Neural cell (in vitro differentiated cells): ENCODE results near the gene CKMT2. TPM values are rescaled to one million over a fixed set of nuclear protein-coding genes. Genes with fewer than 3 reads are reported as not detected.

Source experiments
- H2AFZ ChIP-seq: fragments of 200-600, 300-800 bp; sonication (generic), shearing (Covaris generic); 2 replicates; pipeline ENCODE4 v1.6.0; 2014; ENCODE audit warnings: low read depth, mild to moderate bottlenecking, antibody characterized with exemption, low read length, moderate library complexity
- H3F3A ChIP-seq: fragments of 200-600 bp; shearing (Covaris generic); 2 replicates; pipeline ENCODE4 v1.6.1; 2016; ENCODE audit warnings: mild to moderate bottlenecking, moderate library complexity, mixed read lengths, antibody characterized with exemption, low read length; ENCODE audit not compliant: insufficient read depth, poor library complexity, severe bottlenecking
- H3K27ac ChIP-seq: fragments of 200-600, 300-800 bp; sonication (generic), shearing (Covaris generic); 2 replicates; pipeline ENCODE4 v1.5.1; 2014; ENCODE audit warnings: mild to moderate bottlenecking, low read length, moderate library complexity
- H3K27me3 ChIP-seq: fragments of 300-800, 200-600 bp; sonication (generic), shearing (Covaris generic); 2 replicates; pipeline ENCODE4 v1.6.0; 2014; ENCODE audit warnings: mild to moderate bottlenecking, low read depth, low read length, moderate library complexity; ENCODE audit not compliant: insufficient read depth
- H3K36me3 ChIP-seq: fragments of 300-800, 200-600 bp; sonication (generic), shearing (Covaris generic); 2 replicates; pipeline ENCODE4 v1.5.1; 2014; ENCODE audit warnings: mild to moderate bottlenecking, antibody characterized with exemption, low read length, moderate library complexity; ENCODE audit not compliant: insufficient read depth
- H3K4me2 ChIP-seq: fragments of 300-800, 200-600 bp; sonication (generic), shearing (Covaris generic); 2 replicates; pipeline ENCODE4 v1.6.0; 2014; ENCODE audit warnings: mild to moderate bottlenecking, low read length
- H3K4me3 ChIP-seq: fragments of 300-800, 200-600 bp; sonication (generic), shearing (Covaris generic); 2 replicates; pipeline ENCODE4 v1.5.1; 2014; ENCODE audit warnings: mild to moderate bottlenecking, low read length, moderate library complexity
- H3K79me2 ChIP-seq: fragments of 200-600 bp; shearing (Covaris generic); replicated peaks from 2 replicates; pipeline ENCODE4 v1.6.0; 2014; ENCODE audit warnings: mild to moderate bottlenecking, low read length, moderate library complexity; ENCODE audit not compliant: insufficient read depth
- H3K9ac ChIP-seq: fragments of 300-800, 200-600 bp; sonication (generic), shearing (Covaris generic); 2 replicates; pipeline ENCODE4 v1.6.1; 2016; ENCODE audit warnings: mild to moderate bottlenecking, low read length, mixed read lengths
- H3K9me2 ChIP-seq: fragments of 200-600 bp; shearing (Covaris generic); 2 replicates; pipeline ENCODE4 v1.6.1; 2016; ENCODE audit warnings: mild to moderate bottlenecking, low read length, mixed read lengths; ENCODE audit not compliant: insufficient read depth
- H3K9me3 ChIP-seq: fragments of 200-600, 300-800 bp; sonication (generic), shearing (Covaris generic); 2 replicates; pipeline ENCODE4 v1.6.1; 2016; ENCODE audit warnings: mild to moderate bottlenecking, mixed run types, low read length, moderate library complexity, mixed read lengths
- H4K20me1 ChIP-seq: fragments of 200-600 bp; shearing (Covaris generic); 2 replicates; pipeline ENCODE4 v1.6.1; 2016; ENCODE audit warnings: mild to moderate bottlenecking, mixed run types; ENCODE audit not compliant: insufficient read depth
- EP300 ChIP-seq: fragments of 450-650 bp; conservative IDR thresholded peaks from 2 replicates; pipeline ENCODE4 v1.6.1; 2014; ENCODE audit warnings: antibody characterized with exemption, mild to moderate bottlenecking, moderate library complexity; ENCODE audit not compliant: poor library complexity, severe bottlenecking
- EZH2 ChIP-seq: fragments of 200-600, 300-800 bp; shearing (Covaris generic), sonication (generic); IDR thresholded peaks from 2 replicates; pipeline ENCODE4 v1.6.1; 2014; ENCODE audit warnings: antibody characterized with exemption, low read length, borderline replicate concordance, mild to moderate bottlenecking; ENCODE audit not compliant: insufficient read depth, poor library complexity, severe bottlenecking
- MXI1 ChIP-seq: fragments of 450-650 bp; conservative IDR thresholded peaks from 2 replicates; pipeline ENCODE4 v1.6.1; 2014; ENCODE audit warnings: antibody characterized with exemption, mild to moderate bottlenecking; ENCODE audit not compliant: poor library complexity, severe bottlenecking
- POLR2AphosphoS5 ChIP-seq: IDR thresholded peaks from 2 replicates; pipeline ENCODE4 v1.6.1; 2012
- RAD21 ChIP-seq: fragments of 450-650 bp; conservative IDR thresholded peaks from 2 replicates; pipeline ENCODE4 v1.6.1; 2014; ENCODE audit warnings: antibody characterized with exemption, mild to moderate bottlenecking, moderate library complexity
- SMC3 ChIP-seq: fragments of 450-650 bp; conservative IDR thresholded peaks from 2 replicates; pipeline ENCODE4 v1.6.1; 2014; ENCODE audit warnings: antibody characterized with exemption, mild to moderate bottlenecking, moderate library complexity; ENCODE audit not compliant: poor library complexity
- TAF1 ChIP-seq: IDR thresholded peaks from 2 replicates; pipeline ENCODE4 v1.6.1; 2012; ENCODE audit warnings: low read depth
- polyA plus RNA-seq: library from polyadenylated mRNA; depleted of rRNA; stranded (reverse); fragments of >200 nt; gene quantifications from 2 replicates; pipeline ENCODE4 v1.2.3, GENCODE V29; 2014
- TF ChIP-seq, protein P1 (sequence below): IDR thresholded peaks from 2 replicates; pipeline ENCODE4 v1.6.1; 2012; ENCODE audit warnings: borderline replicate concordance
- TF ChIP-seq, protein P2 (sequence below): fragments of 450-650 bp; IDR thresholded peaks from 2 replicates; pipeline ENCODE4 v1.5.1; 2014; ENCODE audit warnings: antibody characterized with exemption, mild to moderate bottlenecking, moderate library complexity; ENCODE audit not compliant: poor library complexity, severe bottlenecking

CKMT2 gene
- polyA plus RNA-seq, 1 donor from 2014 or later, result not detected

DNA sequence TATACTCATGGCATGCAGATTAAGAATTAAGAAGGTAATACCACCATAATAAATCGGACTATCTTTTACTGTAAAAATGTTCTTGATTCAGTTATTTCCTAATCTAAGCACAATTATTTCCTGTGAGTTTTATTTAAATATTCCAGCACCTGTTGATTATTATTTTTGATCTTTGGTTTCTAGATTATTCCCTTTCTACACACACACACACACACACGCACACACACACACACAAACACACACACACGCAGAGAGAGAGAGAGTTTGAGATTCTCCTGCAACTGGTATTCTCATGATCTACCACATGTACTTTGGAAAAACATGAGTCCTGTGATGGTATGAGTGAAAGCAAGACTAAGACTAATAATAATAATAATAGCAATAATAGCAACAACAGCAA, 17.0 kb upstream of the CKMT2 start:
- H3K9ac ChIP-seq, result no peak overlapping the region
- no peak overlapping the region for H3K4me3 ChIP-seq
- no peak overlapping the region for H2AFZ ChIP-seq
- H3K27ac ChIP-seq, result no peak overlapping the region
- no peaks in the 10 kb centered on the region for H3K9me3 ChIP-seq
- no peak overlapping the region for H3K4me2 ChIP-seq
- no peaks in the 10 kb centered on the region for H3K79me2 ChIP-seq
- TF ChIP-seq RAD21 (no peak), POLR2AphosphoS5 (no peak), SMC3 (no peak)
- no peaks in the 10 kb centered on the region for H4K20me1 ChIP-seq
- H3K36me3 ChIP-seq, result no peaks in the 10 kb centered on the region
- no peaks in the 10 kb centered on the region for H3K27me3 ChIP-seq
- no peaks in the 10 kb centered on the region for H3K9me2 ChIP-seq
- no peaks in the 10 kb centered on the region for H3F3A ChIP-seq

DNA sequence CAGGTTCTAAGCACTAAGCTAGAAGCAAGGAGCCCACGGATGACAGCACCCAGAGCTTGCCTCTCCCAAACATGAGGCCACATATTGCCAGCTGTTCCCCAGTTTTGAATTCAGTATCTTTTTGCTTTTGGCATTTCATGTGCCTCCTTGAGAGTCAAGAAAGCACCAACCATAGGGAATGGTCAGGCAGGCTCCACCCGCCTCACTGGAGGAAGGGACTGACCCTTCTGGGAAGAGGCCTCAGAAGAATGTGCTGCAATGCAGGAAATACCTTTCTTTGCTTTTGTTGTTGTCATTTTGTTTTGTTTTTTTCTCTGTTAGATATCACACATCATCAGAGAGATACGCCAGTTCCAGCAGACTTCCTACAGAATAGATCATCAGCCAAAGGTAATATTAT, 13.7 kb upstream of the CKMT2 start:
- TF ChIP-seq, protein P1, sequence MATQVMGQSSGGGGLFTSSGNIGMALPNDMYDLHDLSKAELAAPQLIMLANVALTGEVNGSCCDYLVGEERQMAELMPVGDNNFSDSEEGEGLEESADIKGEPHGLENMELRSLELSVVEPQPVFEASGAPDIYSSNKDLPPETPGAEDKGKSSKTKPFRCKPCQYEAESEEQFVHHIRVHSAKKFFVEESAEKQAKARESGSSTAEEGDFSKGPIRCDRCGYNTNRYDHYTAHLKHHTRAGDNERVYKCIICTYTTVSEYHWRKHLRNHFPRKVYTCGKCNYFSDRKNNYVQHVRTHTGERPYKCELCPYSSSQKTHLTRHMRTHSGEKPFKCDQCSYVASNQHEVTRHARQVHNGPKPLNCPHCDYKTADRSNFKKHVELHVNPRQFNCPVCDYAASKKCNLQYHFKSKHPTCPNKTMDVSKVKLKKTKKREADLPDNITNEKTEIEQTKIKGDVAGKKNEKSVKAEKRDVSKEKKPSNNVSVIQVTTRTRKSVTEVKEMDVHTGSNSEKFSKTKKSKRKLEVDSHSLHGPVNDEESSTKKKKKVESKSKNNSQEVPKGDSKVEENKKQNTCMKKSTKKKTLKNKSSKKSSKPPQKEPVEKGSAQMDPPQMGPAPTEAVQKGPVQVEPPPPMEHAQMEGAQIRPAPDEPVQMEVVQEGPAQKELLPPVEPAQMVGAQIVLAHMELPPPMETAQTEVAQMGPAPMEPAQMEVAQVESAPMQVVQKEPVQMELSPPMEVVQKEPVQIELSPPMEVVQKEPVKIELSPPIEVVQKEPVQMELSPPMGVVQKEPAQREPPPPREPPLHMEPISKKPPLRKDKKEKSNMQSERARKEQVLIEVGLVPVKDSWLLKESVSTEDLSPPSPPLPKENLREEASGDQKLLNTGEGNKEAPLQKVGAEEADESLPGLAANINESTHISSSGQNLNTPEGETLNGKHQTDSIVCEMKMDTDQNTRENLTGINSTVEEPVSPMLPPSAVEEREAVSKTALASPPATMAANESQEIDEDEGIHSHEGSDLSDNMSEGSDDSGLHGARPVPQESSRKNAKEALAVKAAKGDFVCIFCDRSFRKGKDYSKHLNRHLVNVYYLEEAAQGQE, result no peak
- TF ChIP-seq POLR2AphosphoS5, result no peak
- no peak for TF ChIP-seq RAD21
- TF ChIP-seq TAF1, result no peak
- no peak for TF ChIP-seq MXI1
- TF ChIP-seq, protein P2, sequence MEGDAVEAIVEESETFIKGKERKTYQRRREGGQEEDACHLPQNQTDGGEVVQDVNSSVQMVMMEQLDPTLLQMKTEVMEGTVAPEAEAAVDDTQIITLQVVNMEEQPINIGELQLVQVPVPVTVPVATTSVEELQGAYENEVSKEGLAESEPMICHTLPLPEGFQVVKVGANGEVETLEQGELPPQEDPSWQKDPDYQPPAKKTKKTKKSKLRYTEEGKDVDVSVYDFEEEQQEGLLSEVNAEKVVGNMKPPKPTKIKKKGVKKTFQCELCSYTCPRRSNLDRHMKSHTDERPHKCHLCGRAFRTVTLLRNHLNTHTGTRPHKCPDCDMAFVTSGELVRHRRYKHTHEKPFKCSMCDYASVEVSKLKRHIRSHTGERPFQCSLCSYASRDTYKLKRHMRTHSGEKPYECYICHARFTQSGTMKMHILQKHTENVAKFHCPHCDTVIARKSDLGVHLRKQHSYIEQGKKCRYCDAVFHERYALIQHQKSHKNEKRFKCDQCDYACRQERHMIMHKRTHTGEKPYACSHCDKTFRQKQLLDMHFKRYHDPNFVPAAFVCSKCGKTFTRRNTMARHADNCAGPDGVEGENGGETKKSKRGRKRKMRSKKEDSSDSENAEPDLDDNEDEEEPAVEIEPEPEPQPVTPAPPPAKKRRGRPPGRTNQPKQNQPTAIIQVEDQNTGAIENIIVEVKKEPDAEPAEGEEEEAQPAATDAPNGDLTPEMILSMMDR, result no peak
- TF ChIP-seq EZH2, result no peak
- no peak for TF ChIP-seq SMC3
- no peak for TF ChIP-seq EP300
- no peaks in the 10 kb centered on the region for H3K27me3 ChIP-seq
- H3F3A ChIP-seq, result no peaks in the 10 kb centered on the region
- H3K9me3 ChIP-seq, result no peaks in the 10 kb centered on the region
- H3K4me2 ChIP-seq, result no peak overlapping the region
- no peaks in the 10 kb centered on the region for H4K20me1 ChIP-seq
- no peak overlapping the region for H3K4me3 ChIP-seq
- no peak overlapping the region for H3K9ac ChIP-seq
- H3K9me2 ChIP-seq, result no peaks in the 10 kb centered on the region
- no peak overlapping the region for H2AFZ ChIP-seq
- no peaks in the 10 kb centered on the region for H3K79me2 ChIP-seq
- H3K36me3 ChIP-seq, result no peaks in the 10 kb centered on the region
- H3K27ac ChIP-seq, result no peak overlapping the region

DNA sequence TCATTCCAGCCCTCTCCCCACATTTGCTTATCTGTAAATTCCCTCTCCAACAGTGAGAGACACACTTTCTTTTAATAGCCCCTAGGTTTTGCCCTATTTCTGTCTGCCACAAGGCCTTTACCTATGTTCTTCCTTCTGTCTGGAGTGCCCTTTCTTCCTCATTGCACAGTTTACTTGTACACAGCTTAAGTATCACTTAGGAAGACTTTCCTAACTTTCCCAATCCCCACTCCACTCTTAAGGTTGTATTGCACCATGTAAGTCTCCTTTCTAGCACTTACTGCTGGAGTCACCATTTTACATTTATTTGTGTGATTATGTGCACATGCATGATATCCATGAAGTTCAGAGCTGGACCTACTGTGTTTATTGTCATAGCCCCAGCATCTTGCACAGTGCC, 10.8 kb upstream of the CKMT2 start:
- Histone ChIP-seq H3K4me2 (no peak overlapping the region), H3K27me3 (no peaks in the 10 kb centered on the region), H4K20me1 (no peaks in the 10 kb centered on the region), H3K36me3 (no peaks in the 10 kb centered on the region), H3K79me2 (no peaks in the 10 kb centered on the region), H2AFZ (no peak overlapping the region), H3K9me3 (no peaks in the 10 kb centered on the region), H3K9ac (no peak overlapping the region), H3K4me3 (no peak overlapping the region), H3F3A (no peaks in the 10 kb centered on the region), H3K27ac (no peak overlapping the region), H3K9me2 (no peaks in the 10 kb centered on the region)
- no peak for TF ChIP-seq RAD21
- no peak for TF ChIP-seq MXI1
- no peak for TF ChIP-seq SMC3
- TF ChIP-seq EP300, result no peak
- no peak for TF ChIP-seq POLR2AphosphoS5
- no peak for TF ChIP-seq EZH2
- TF ChIP-seq, protein P1, result no peak
- TF ChIP-seq TAF1, result no peak
- TF ChIP-seq, protein P2, result no peak
